GM21825 (cell line): ENCODE results near the gene DHRS13.
"Not testable (repeated sequence)": the region's sequence is repeated elsewhere in the genome, so short reads cannot be mapped to it uniquely, and the experiment has no call there.

Experiments used
- ATAC-seq: cut with Tn5 transposase; IDR thresholded peaks from one replicate; pipeline ENCODE4 v1.9.1; 2021; ENCODE audit warnings: mild to moderate bottlenecking, moderate library complexity; ENCODE audit not compliant: unreplicated experiment

Gene DHRS13

DNA sequence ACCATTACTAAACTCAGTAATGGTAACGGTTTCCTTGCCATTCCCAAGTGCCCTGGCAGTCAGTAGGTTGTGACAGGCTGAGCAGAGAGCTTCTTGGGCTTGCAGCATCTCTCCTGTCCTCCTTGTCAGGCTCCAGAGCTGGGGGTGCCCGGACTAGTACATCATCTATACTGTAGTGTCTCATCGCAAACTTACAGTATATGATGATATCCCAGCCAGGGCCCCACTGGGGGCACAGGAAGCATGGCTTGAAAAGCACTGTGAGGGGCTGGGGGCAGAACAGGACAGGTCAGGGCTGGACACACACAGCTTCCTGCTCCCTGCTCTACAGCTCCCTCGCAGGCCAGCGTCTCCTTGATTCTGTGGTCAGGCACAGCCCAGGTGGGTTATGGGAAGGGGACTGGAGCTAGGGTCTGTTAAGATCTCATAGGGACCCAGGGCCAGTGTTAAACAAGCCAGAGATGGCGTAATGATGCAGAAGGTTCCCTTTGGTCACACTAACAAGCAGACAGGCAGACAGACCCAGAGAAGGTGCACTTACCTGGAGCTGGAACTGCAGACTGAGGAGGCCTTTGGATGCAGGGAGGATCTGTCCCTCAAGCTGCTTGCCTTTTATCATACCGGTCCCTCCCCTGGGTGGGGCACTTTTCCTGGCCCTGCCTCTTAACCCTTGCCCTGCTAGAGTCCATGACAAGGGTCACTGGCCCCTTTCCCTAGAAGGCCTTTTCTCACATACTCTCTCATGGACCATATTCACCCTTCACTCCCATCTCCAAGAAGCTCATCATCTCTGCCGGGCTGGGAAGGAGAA, 41.3 kb downstream of the DHRS13 start:
- ATAC-seq, result no peak

DNA sequence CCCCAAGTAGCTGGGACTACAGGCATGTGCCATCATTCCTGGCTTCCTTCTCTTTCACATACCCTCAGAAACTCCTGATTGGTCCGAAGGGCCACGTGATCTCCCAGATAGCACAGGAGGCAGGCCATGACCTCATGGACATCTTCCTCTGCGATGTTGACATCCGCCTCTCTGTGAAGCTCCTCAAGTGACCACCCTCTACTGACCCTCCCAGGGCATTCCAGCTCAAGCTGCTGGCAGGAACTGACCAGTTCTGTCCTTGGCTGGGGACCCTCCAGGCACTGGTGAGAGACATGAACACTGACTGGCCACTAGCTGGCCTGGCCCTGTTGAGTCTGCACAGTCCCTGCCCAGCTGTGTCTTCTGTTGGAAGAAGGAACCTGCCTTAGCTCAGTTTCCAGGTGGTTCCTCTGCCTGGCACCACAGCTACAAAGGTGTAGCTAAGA, 42.5 kb downstream of the DHRS13 start:
- no peak for ATAC-seq

DNA sequence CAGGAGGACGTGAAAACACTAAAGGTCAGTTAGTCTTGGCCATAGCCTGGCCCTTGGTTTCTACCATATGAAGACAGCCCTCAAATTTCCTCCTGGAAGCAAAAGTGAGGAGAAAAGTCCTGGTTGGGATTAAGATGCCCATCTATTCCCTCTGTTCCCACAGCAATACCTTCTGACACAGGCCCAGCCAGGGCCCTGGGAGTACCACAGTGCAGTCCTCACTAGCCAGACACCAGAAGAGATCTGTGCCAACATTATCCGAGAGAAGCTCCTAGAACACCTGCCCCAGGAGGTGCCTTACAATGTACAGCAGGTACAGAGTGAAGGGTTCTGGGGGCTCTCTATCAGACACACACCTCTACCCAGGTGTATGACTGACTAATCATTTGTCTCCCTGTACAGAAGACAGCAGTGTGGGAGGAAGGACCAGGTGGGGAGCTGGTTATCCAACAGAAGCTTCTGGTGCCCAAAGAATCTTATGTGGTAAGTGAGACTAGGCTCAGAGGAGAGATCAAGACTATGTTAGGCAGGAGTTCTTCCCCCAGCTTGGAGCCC, 44.0 kb downstream of the DHRS13 start:
- no peak for ATAC-seq

DNA sequence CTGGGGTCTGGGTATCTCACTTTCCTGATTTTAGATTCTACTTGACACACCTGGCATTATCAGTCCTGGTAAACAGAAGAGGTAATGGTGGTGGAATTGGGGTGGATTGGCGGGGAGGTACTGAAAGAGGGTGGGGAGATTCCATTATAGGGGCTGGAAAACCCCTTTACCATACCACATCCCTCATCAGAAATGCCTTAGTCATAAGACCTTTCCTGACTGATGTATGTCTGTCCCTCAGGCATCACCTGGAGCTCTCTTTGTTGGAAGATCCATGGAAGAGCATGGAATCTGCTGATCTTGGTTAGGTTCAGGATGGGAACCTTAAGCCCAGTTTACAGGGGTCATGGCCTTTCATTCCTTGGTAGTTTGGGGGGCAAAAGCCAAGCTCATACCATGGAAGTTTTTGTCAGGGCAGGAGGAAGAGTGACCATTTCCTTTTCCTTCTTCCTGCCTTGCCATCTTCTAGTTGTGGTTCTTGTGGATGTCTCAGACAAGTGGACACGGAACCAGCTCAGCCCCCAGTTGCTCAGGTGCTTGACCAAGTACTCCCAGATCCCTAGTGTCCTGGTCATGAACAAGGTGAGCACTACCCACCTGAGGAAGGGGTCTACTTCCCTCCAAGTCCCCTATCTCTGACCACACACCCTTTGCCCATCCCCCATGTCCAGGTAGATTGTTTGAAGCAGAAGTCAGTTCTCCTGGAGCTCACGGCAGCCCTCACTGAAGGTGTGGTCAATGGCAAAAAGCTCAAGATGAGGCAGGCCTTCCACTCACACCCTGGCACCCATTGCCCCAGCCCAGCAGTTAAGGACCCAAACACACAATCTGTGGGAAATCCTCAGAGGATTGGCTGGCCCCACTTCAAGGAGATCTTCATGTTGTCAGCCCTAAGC, 44.7 kb downstream of the DHRS13 start:
- no peak for ATAC-seq

DNA sequence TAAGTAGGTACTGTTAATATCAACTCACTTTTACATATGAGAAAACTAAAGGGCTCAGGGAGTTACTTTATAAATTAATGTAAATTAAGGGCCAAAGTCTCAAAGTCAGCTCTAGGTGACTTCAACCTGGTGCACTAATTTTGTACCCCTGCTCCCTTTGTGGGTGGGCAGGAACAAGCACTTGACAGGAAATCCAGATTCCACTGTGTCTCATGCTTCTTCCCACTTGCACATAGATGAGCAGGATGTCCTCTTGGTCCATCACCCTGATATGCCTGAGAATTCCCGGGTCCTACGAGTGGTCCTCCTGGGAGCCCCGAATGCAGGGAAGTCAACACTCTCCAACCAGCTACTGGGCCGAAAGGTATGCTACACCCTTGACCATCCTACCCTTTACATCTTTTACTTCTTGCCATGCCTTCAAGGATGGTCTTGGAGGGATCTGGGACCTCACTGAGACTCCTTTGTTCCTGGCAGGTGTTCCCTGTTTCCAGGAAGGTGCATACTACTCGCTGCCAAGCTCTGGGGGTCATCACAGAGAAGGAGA, 46.8 kb downstream of the DHRS13 start:
- no peak for ATAC-seq

DNA sequence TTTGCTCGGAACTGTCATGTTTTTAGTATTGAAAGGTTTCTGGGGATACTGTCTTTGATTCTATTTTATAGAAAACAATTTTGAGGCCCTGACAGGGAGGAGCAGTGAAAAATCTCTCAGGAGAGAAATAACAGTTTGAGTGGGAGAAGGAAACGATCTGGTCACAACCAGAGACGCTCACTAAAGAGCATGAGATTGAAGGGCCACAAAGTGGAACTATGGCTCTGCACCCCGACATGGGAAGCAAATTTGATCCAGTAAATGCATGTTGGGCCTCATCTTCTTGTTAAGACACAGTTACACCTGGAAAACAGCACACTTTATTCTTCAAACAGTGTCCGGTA, 47.6 kb downstream of the DHRS13 start:
- ATAC-seq, result no peak

DNA sequence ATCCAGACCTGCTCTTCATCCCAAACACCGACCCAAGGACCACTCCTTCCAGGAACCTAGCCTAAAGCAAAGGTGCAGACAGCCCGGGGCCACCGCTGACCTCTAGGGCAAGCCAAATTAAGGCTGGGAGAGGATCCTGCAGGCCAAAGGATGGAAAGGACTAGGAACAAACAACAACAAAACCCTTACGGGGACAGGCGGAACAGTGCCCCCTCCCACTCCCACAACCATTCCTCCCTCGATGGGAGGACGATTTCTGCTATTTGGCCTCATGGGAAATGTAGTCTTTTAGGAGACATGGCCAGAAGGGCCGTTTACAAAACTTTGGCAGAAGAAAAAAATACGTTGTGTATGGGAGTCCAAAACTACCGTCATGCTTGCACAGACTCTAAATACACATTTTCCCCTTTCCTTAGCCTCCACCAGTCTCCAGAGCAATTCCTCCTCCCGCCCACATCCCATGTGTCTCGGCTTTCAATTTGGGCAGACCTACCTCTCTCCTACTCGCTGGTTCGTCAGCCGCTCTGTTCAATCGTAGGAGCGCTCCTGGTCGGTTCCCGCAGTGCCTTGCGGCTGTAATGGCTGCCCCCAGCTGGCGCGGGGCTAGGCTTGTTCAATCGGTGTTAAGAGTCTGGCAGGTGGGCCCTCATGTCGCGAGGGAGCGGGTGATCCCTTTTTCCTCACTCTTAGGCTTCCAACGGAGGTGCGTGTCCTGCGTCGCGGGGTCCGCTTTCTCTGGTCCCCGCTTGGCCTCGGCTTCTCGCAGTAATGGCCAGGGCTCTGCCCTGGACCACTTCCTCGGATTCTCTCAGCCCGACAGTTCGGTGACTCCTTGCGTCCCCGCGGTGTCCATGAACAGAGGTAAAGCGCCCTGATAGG, 48.2 kb downstream of the DHRS13 start, which contains the start of gene ERAL1:
Gene ERAL1 (plus strand): TSS at position 560 of the 879 bp plus-strand sequence. CDS start 19 bp downstream, at position 579.
- ATAC-seq, result peak; percentile 90

DNA sequence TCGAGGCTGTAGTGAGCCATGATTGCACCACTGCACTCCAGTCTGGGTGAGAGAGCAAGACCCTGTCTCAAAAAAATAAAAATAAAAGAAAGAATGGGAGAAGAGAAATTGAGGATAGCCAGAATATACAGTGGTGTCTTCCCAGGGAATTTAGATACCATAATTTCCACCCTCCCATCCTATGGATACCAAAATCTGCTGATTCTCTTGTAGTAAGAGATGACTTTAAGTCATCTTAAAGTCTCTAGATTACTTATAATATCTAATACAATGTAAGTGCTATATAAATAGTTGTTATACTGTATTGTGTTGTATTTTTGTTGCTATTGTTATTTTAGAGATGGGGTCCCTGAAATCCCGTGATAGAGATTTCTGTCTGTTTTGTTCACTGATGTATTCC, 49.6 kb downstream of the DHRS13 start:
- ATAC-seq, result no peak

DNA sequence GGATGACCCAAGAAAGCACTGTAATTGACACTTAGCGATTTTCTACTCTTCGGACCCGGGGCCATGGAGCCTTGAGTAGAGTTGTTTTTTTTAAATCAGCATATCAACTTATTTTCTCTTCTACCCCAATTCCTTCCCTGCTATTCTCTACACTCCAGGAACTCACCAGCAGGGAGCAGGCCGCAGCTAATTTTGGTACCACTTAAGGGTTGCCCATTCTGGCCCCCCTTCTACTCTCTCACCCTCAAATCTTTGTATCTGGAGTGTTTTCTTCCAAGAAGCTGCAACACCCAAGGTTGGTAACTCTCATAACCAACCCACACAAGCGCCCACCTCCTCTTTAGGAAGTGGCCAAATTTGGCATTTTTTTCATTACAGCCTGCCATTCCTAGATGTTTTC, 53.6 kb downstream of the DHRS13 start:
- ATAC-seq, result no peak

DNA sequence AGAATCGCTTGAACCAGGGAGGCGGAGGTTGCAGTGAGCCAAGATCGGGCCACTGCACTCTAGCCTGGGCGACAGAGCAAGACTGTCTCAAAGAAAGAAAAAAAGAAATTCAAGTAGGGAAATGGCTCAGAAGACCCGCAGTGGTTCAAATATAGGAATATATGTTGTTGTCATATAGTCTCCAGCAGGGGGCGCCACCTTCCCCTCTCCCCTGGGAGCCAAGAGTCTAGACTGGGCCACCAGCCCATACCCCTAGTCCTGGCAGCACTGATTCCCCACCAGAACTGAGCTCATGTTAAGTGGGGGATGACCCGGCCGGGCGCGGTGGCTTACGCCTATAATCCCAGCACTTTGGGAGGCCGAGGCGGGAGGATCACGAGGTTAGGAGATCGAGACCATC, 54.2 kb downstream of the DHRS13 start:
- ATAC-seq, result not testable (repeated sequence)
